Glutamatergic neuron (in vitro differentiated cells): ENCODE measurements around the gene EIF4EBP2. TPM values are rescaled to one million over a fixed set of nuclear protein-coding genes. Genes with fewer than 3 reads are reported as not detected.
A peak's percentile ranks its signal among the peaks of the same experiment; 100 is the strongest.

Experiments used
- DNase-seq: peaks from one replicate; pipeline ENCODE4 v3.0.0; 2022
- H3K27ac Mint-ChIP-seq: one replicate; pipeline ENCODE4 v1.8.0; 2020; ENCODE audit warnings: mild to moderate bottlenecking, mixed read lengths, inconsistent platforms; ENCODE audit not compliant: unreplicated experiment
- H3K27me3 Mint-ChIP-seq: one replicate; pipeline ENCODE4 v1.8.0; 2020; ENCODE audit warnings: mild to moderate bottlenecking, moderate library complexity, mixed read lengths, inconsistent platforms; ENCODE audit not compliant: unreplicated experiment
- H3K36me3 Mint-ChIP-seq: one replicate; pipeline ENCODE4 v1.8.0; 2020; ENCODE audit warnings: mild to moderate bottlenecking, mixed read lengths, inconsistent platforms; ENCODE audit not compliant: unreplicated experiment
- H3K4me1 Mint-ChIP-seq: one replicate; pipeline ENCODE4 v1.8.0; 2020; ENCODE audit warnings: mild to moderate bottlenecking, low read depth, mixed read lengths, inconsistent platforms; ENCODE audit not compliant: unreplicated experiment
- H3K4me3 Mint-ChIP-seq: one replicate; pipeline ENCODE4 v1.8.0; 2020; ENCODE audit warnings: mild to moderate bottlenecking, mixed read lengths, inconsistent platforms; ENCODE audit not compliant: unreplicated experiment
- H3K9me3 Mint-ChIP-seq: one replicate; pipeline ENCODE4 v1.8.0; 2020; ENCODE audit warnings: mild to moderate bottlenecking, moderate library complexity, mixed read lengths, inconsistent platforms; ENCODE audit not compliant: unreplicated experiment
- CTCF ChIP-seq: fragments of 200-600 bp; sonication (generic); IDR thresholded peaks from one replicate; pipeline ENCODE4 v1.5.0; 2021; ENCODE audit not compliant: partially characterized antibody, unreplicated experiment
- total RNA-seq: library from RNA; stranded (reverse); fragmentation: NEBNext Ultra II Directional; extraction: Animal tissue kit (Norgen Biotek cat#: 25700); gene quantifications from one replicate; pipeline ENCODE4 v1.2.1, GENCODE V29; 2021; ENCODE audit not compliant: unreplicated experiment

Gene EIF4EBP2
- total RNA-seq, 1 donor from 2014 or later: 130 TPM

GRCh38 chr10:70381471-70382421 lies 22.2 kb upstream of the EIF4EBP2 start:
- DNase-seq: peak; percentile 73
- Mint-ChIP-seq H3K9me3 (peaks cover 13% of the 10 kb centered on the region), H3K36me3 (no peaks in the 10 kb centered on the region), H3K27ac (peak overlapping the region; percentile 93), H3K4me3 (peak overlapping the region; percentile 92), H3K27me3 (peaks cover 15% of the 10 kb centered on the region), H3K4me1 (peaks cover 8% of the 10 kb centered on the region)
- no peak for TF ChIP-seq CTCF

- Mint-ChIP-seq H3K4me1 (no peaks in the 10 kb centered on the region), H3K27me3 (peaks cover 2% of the 10 kb centered on the region), H3K9me3 (peaks cover 2% of the 10 kb centered on the region), H3K4me3 (no peak overlapping the region), H3K27ac (no peak overlapping the region), H3K36me3 (no peaks in the 10 kb centered on the region)
- no peak for DNase-seq
- no peak for TF ChIP-seq CTCF
Observed at GRCh38 chr10:70391654-70392053, 12.3 kb upstream of the EIF4EBP2 start.

- H3K36me3 Mint-ChIP-seq: no peaks in the 10 kb centered on the region
- no peaks in the 10 kb centered on the region for H3K4me1 Mint-ChIP-seq
- H3K27ac Mint-ChIP-seq: no peak overlapping the region
- no peak for TF ChIP-seq CTCF
- DNase-seq: no peak
- no peaks in the 10 kb centered on the region for H3K27me3 Mint-ChIP-seq
- no peak overlapping the region for H3K4me3 Mint-ChIP-seq
- peaks cover 1% of the 10 kb centered on the region for H3K9me3 Mint-ChIP-seq
Observed at GRCh38 chr10:70396140-70396539, 7.8 kb upstream of the EIF4EBP2 start.

GRCh38 chr10:70399177-70399576 lies 4.8 kb upstream of the EIF4EBP2 start:
- Mint-ChIP-seq H3K27me3 (peaks cover 2% of the 10 kb centered on the region), H3K9me3 (peaks cover 3% of the 10 kb centered on the region), H3K36me3 (no peaks in the 10 kb centered on the region), H3K4me3 (no peak overlapping the region), H3K4me1 (peaks cover 1% of the 10 kb centered on the region), H3K27ac (no peak overlapping the region)
- TF ChIP-seq CTCF: no peak
- no peak for DNase-seq

GRCh38 chr10:70403483-70404035 lies 386 bp upstream of the EIF4EBP2 start:
- Mint-ChIP-seq H3K36me3 (peaks cover 3% of the 10 kb centered on the region), H3K4me3 (peak overlapping the region; percentile 72), H3K9me3 (peaks cover 4% of the 10 kb centered on the region), H3K4me1 (peaks cover 17% of the 10 kb centered on the region), H3K27ac (no peak overlapping the region), H3K27me3 (peaks cover 6% of the 10 kb centered on the region)
- no peak for DNase-seq
- TF ChIP-seq CTCF: no peak
